CD4-positive, alpha-beta T cell treated with Interleukin-4 for 4 hours (primary cell): ENCODE data around the gene TRIM52.
"Not testable (repeated sequence)": the region's sequence is repeated elsewhere in the genome, so short reads cannot be mapped to it uniquely, and the experiment has no call there.

Source experiments
- DNase-seq: peaks from one replicate; pipeline ENCODE4 v3.0.0-alpha.2; 2020

The TRIM52 gene

GRCh38 chr5:181260720-181261319 lies at the start of gene TRIM52:
TSS of gene TRIM52 (minus strand) at chr5:181261143. CDS start at chr5:181260813, 330 bp downstream.
- peak; percentile 93 for DNase-seq

- DNase-seq, result not testable (repeated sequence)
These were observed 26.4 kb upstream of the TRIM52 start for GRCh38 chr5:181287331-181287730.

- DNase-seq, result not testable (repeated sequence)
These were observed 25.2 kb upstream of the TRIM52 start for GRCh38 chr5:181285962-181286705.

GRCh38 chr5:181283841-181284755 lies 23.2 kb upstream of the TRIM52 start:
- not testable (repeated sequence) for DNase-seq

- DNase-seq, result no peak
These were observed 22.4 kb upstream of the TRIM52 start for GRCh38 chr5:181283347-181283746.

GRCh38 chr5:181282874-181283273 lies 21.9 kb upstream of the TRIM52 start:
- DNase-seq, result no peak

- not testable (repeated sequence) for DNase-seq
These were observed 21.5 kb upstream of the TRIM52 start for GRCh38 chr5:181282415-181282814.

GRCh38 chr5:181281984-181282316 lies 21.0 kb upstream of the TRIM52 start:
- DNase-seq, result no peak

GRCh38 chr5:181281077-181281983 lies 20.4 kb upstream of the TRIM52 start:
- no peak for DNase-seq

- no peak for DNase-seq
These were observed 19.4 kb upstream of the TRIM52 start for GRCh38 chr5:181280251-181280762.

- not testable (repeated sequence) for DNase-seq
These were observed 12.4 kb upstream of the TRIM52 start for GRCh38 chr5:181273433-181273744.

GRCh38 chr5:181271081-181271480 lies 10.1 kb upstream of the TRIM52 start:
- no peak for DNase-seq

GRCh38 chr5:181267907-181268306 lies 7.0 kb upstream of the TRIM52 start:
- not testable (repeated sequence) for DNase-seq

GRCh38 chr5:181267291-181267904 lies 6.5 kb upstream of the TRIM52 start:
- not testable (repeated sequence) for DNase-seq

- DNase-seq, result no peak
These were observed 4.2 kb upstream of the TRIM52 start for GRCh38 chr5:181265092-181265671.

- DNase-seq, result no peak
These were observed 2.7 kb upstream of the TRIM52 start for GRCh38 chr5:181263633-181264032.

GRCh38 chr5:181261320-181262049 lies 542 bp upstream of the TRIM52 start:
- DNase-seq, result peak; percentile 77

GRCh38 chr5:181259974-181260719 lies 796 bp downstream of the TRIM52 start:
- DNase-seq, result no peak

- DNase-seq, result no peak
These were observed 1.7 kb downstream of the TRIM52 start for GRCh38 chr5:181259283-181259682.

- DNase-seq, result no peak
These were observed 2.4 kb downstream of the TRIM52 start for GRCh38 chr5:181258576-181258975.
